Calu3 (cell line): ENCODE results near the gene TWIST2. TPM values are rescaled to one million over a fixed set of nuclear protein-coding genes. Genes with fewer than 3 reads are reported as not detected.

Source experiments
- BruUV-seq: library from RNA; stranded (reverse); fragments of 400-500 nt; replicated peaks from 2 replicates; lab custom pipeline; 2021; lab: Mats Ljungman, UMichigan
- CTCF ChIA-PET: fragments of 300-600 bp; sonication (Branson Sonifier 250); formaldehyde crosslinking; loops from one replicate; lab custom pipeline; 2022; ENCODE audit warnings: antibody characterized with exemption; lab: Charles Lee
- DNase-seq: peaks from one replicate; pipeline ENCODE4 v3.0.0; 2022
- H3K27ac Mint-ChIP-seq: one replicate; pipeline ENCODE4 v1.8.0; 2022; ENCODE audit warnings: mixed read lengths; ENCODE audit not compliant: unreplicated experiment
- H3K27me3 Mint-ChIP-seq: one replicate; pipeline ENCODE4 v1.8.0; 2022; ENCODE audit warnings: mixed read lengths; ENCODE audit not compliant: unreplicated experiment
- H3K36me3 Mint-ChIP-seq: one replicate; pipeline ENCODE4 v1.8.0; 2022; ENCODE audit warnings: mild to moderate bottlenecking, moderate library complexity, mixed read lengths; ENCODE audit not compliant: insufficient read depth, unreplicated experiment
- H3K4me1 Mint-ChIP-seq: one replicate; pipeline ENCODE4 v1.8.0; 2022; ENCODE audit warnings: mild to moderate bottlenecking, low read depth, mixed read lengths; ENCODE audit not compliant: unreplicated experiment
- H3K4me3 Mint-ChIP-seq: one replicate; pipeline ENCODE4 v1.8.0; 2022; ENCODE audit warnings: mild to moderate bottlenecking, low read depth, moderate library complexity, mixed read lengths; ENCODE audit not compliant: unreplicated experiment
- H3K9me3 Mint-ChIP-seq: one replicate; pipeline ENCODE4 v1.8.0; 2022; ENCODE audit warnings: low read depth, mixed read lengths; ENCODE audit not compliant: unreplicated experiment
- intact Hi-C: fragments of 100-400 bp; cut with micrococcal nuclease; formaldehyde crosslinking; loops from one replicate; pipeline ENCODE4 v1.10.0; 2022; ENCODE audit not compliant: unreplicated experiment
- total RNA-seq: library from RNA; stranded (reverse); gene quantifications from 2 replicates; pipeline ENCODE4 v1.2.3, GENCODE V29; 2022
- TF ChIP-seq, protein P1 (sequence below): fragments of 200-600 bp; IDR thresholded peaks from one replicate; pipeline ENCODE4 v1.8.0; 2022; ENCODE audit warnings: antibody characterized with exemption; ENCODE audit not compliant: unreplicated experiment

The TWIST2 gene
- total RNA-seq, 1 experiment from 2014 or later, result not detected

DNA sequence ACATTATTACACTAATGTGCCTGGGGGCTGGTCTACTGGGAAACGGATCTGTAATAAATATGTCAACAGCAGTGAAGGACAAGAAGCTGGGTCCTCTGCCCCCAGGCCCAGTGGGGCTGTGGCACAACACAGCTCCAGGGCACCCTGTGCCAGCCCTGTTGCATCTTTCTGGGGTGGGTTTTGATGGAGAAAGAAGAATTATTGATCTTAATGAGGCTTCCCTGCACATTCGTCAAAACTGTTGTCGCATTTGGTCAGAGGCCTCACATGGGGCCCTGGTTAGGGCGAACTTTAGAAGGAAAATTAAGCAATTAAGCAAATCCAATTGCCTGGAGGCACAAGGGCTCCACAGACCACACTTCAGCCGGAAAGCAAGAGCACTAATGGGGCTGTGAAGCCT lies 30.0 kb upstream of the TWIST2 start:
- Mint-ChIP-seq H3K4me3 (no peak overlapping the region), H3K4me1 (no peaks in the 10 kb centered on the region), H3K36me3 (no peaks in the 10 kb centered on the region), H3K27ac (no peak overlapping the region), H3K9me3 (peaks cover 3% of the 10 kb centered on the region), H3K27me3 (peaks cover 93% of the 10 kb centered on the region)
- TF ChIP-seq, protein P1, sequence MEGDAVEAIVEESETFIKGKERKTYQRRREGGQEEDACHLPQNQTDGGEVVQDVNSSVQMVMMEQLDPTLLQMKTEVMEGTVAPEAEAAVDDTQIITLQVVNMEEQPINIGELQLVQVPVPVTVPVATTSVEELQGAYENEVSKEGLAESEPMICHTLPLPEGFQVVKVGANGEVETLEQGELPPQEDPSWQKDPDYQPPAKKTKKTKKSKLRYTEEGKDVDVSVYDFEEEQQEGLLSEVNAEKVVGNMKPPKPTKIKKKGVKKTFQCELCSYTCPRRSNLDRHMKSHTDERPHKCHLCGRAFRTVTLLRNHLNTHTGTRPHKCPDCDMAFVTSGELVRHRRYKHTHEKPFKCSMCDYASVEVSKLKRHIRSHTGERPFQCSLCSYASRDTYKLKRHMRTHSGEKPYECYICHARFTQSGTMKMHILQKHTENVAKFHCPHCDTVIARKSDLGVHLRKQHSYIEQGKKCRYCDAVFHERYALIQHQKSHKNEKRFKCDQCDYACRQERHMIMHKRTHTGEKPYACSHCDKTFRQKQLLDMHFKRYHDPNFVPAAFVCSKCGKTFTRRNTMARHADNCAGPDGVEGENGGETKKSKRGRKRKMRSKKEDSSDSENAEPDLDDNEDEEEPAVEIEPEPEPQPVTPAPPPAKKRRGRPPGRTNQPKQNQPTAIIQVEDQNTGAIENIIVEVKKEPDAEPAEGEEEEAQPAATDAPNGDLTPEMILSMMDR, result no peak
- no peak for DNase-seq
- no TSS peak for BruUV-seq
- CTCF ChIA-PET, result no interaction called here
- intact Hi-C loops, result no loop called here

GRCh38 chr2:238818561-238818960 lies 29.3 kb upstream of the TWIST2 start:
- Mint-ChIP-seq H3K36me3 (no peaks in the 10 kb centered on the region), H3K4me1 (no peaks in the 10 kb centered on the region), H3K9me3 (peaks cover 3% of the 10 kb centered on the region), H3K27ac (no peak overlapping the region), H3K4me3 (no peak overlapping the region), H3K27me3 (peaks cover 93% of the 10 kb centered on the region)
- TF ChIP-seq, protein P1, result no peak
- CTCF ChIA-PET, result no interaction called here
- intact Hi-C loops, result no loop called here
- no peak for DNase-seq
- BruUV-seq, result no TSS peak

GRCh38 chr2:238820197-238820596 lies 27.7 kb upstream of the TWIST2 start:
- Mint-ChIP-seq H3K4me1 (no peaks in the 10 kb centered on the region), H3K27me3 (peaks cover 92% of the 10 kb centered on the region), H3K27ac (no peak overlapping the region), H3K36me3 (no peaks in the 10 kb centered on the region), H3K9me3 (peaks cover 3% of the 10 kb centered on the region), H3K4me3 (no peak overlapping the region)
- TF ChIP-seq, protein P1, result no peak
- no TSS peak for BruUV-seq
- intact Hi-C loops, result no loop called here
- CTCF ChIA-PET, result no interaction called here
- DNase-seq, result no peak

- TF ChIP-seq, protein P1, result no peak
- Mint-ChIP-seq H3K9me3 (peaks cover 6% of the 10 kb centered on the region), H3K4me1 (no peaks in the 10 kb centered on the region), H3K36me3 (no peaks in the 10 kb centered on the region), H3K27me3 (peaks cover 97% of the 10 kb centered on the region), H3K27ac (no peak overlapping the region), H3K4me3 (no peak overlapping the region)
- CTCF ChIA-PET, result no interaction called here
- no peak for DNase-seq
- intact Hi-C loops, result no loop called here
- BruUV-seq, result no TSS peak
Observed at GRCh38 chr2:238820916-238821315, 27.0 kb upstream of the TWIST2 start.
